ENCODE results near the gene NOD1. TPM values are rescaled to one million over a fixed set of nuclear protein-coding genes. Genes with fewer than 3 reads are reported as not detected.
A peak's percentile ranks its signal among the peaks of the same experiment; 100 is the strongest.

Gene NOD1
- total RNA-seq, 4 donors from 2014 or later, result 12.4 to 18.3 (median 15.6) TPM

- Histone ChIP-seq H3K4me3 (peak overlapping the region in 3 of 4 donors; percentile 61 to 74 (median 73)), H3K36me3 (no peaks in the 10 kb centered on the region), H3K27ac (peak overlapping the region; percentile 91 to 96 (median 94)), H3K9me3 (no peaks in the 10 kb centered on the region), H3K27me3 (no peaks in the 10 kb centered on the region), H3K4me1 (peaks cover 0 to 39% (median 24%) of the 10 kb centered on the region in 4 donors)
- 46 to 83% methylated on average over 4 to 14 of the region's 14 CpGs for WGBS, 2 donors (ENCODE audit: low coverage in 1 of 2)
- no peak for DNase-seq
- in situ Hi-C loops (cut with MboI; ENCODE audit: low pct_ligation_motif_present in 1 of 4, low pct_unique_long_range_greater_than_20kb in 1 of 4, low sequenced_read_pairs in 3 of 4), result no loop called here
- TF ChIP-seq CTCF (IDR thresholded peaks at IDR 0.05) (no peak), POLR2AphosphoS5 (IDR thresholded peaks at IDR 0.05) (no peak), EP300 (IDR thresholded peaks at IDR 0.05; ENCODE audit: low read depth) (no peak), POLR2A (IDR thresholded peaks at IDR 0.05) (no peak)
- intact Hi-C loops (cut with DNase I; ENCODE audit: low total_unique reads), result no loop called here
Observed at GRCh38 chr7:30479202-30480120, 877 bp upstream of the NOD1 start.

- 29 to 64% methylated on average over 1 to 10 of the region's 10 CpGs for WGBS, 2 donors (ENCODE audit: low coverage in 1 of 2)
- peak overlapping the region in 2 of 4 donors; percentile 93 to 95 for H3K27ac ChIP-seq
- in situ Hi-C loops (cut with MboI; ENCODE audit: low pct_ligation_motif_present in 1 of 4, low pct_unique_long_range_greater_than_20kb in 1 of 4, low sequenced_read_pairs in 3 of 4) (no loop called here), intact Hi-C loops (cut with DNase I; ENCODE audit: low total_unique reads) (no loop called here)
- no peak for DNase-seq
- no peak overlapping the region for H3K4me3 ChIP-seq
- H3K27me3 ChIP-seq, result no peaks in the 10 kb centered on the region
- H3K36me3 ChIP-seq, result no peaks in the 10 kb centered on the region
- peaks cover 3 to 53% (median 31%) of the 10 kb centered on the region in 4 donors for H3K4me1 ChIP-seq
- no peaks in the 10 kb centered on the region for H3K9me3 ChIP-seq
- TF ChIP-seq POLR2A (IDR thresholded peaks at IDR 0.05), result no peak
- no peak for TF ChIP-seq CTCF (IDR thresholded peaks at IDR 0.05)
- no peak for TF ChIP-seq EP300 (IDR thresholded peaks at IDR 0.05; ENCODE audit: low read depth)
- TF ChIP-seq POLR2AphosphoS5 (IDR thresholded peaks at IDR 0.05), result no peak
Observed at GRCh38 chr7:30476459-30477145, 2.0 kb downstream of the NOD1 start.

GRCh38 chr7:30475580-30475979, 3.0 kb downstream of the NOD1 start:
- H3K4me3 ChIP-seq, result no peak overlapping the region
- intact Hi-C loops (cut with DNase I; ENCODE audit: low total_unique reads), result no loop called here
- H3K9me3 ChIP-seq, result no peaks in the 10 kb centered on the region
- in situ Hi-C loops (cut with MboI; ENCODE audit: low pct_ligation_motif_present in 1 of 4, low pct_unique_long_range_greater_than_20kb in 1 of 4, low sequenced_read_pairs in 3 of 4), result no loop called here
- TF ChIP-seq POLR2A (IDR thresholded peaks at IDR 0.05) (no peak), EP300 (IDR thresholded peaks at IDR 0.05; ENCODE audit: low read depth) (no peak), CTCF (IDR thresholded peaks at IDR 0.05) (no peak), POLR2AphosphoS5 (IDR thresholded peaks at IDR 0.05) (no peak)
- DNase-seq, result no peak
- peak overlapping the region in 2 of 4 donors; percentile 3 to 55 for H3K27ac ChIP-seq
- WGBS, 2 donors (ENCODE audit: low coverage in 1 of 2), result 55 to 81% methylated on average over 2 to 6 of the region's 6 CpGs
- H3K27me3 ChIP-seq, result no peaks in the 10 kb centered on the region
- H3K4me1 ChIP-seq, result peaks cover 10 to 62% (median 40%) of the 10 kb centered on the region in 4 donors
- no peaks in the 10 kb centered on the region for H3K36me3 ChIP-seq

- 60 to 86% methylated on average over 1 to 2 of the region's 2 CpGs for WGBS, 2 donors (ENCODE audit: low coverage in 1 of 2)
- Histone ChIP-seq H3K9me3 (no peaks in the 10 kb centered on the region), H3K4me3 (no peak overlapping the region), H3K36me3 (no peaks in the 10 kb centered on the region), H3K4me1 (peaks cover 14 to 68% (median 46%) of the 10 kb centered on the region in 4 donors), H3K27ac (peak overlapping the region; percentile 0 to 55 (median 13)), H3K27me3 (no peaks in the 10 kb centered on the region)
- no peak for DNase-seq
- TF ChIP-seq POLR2A (IDR thresholded peaks at IDR 0.05) (no peak), EP300 (IDR thresholded peaks at IDR 0.05; ENCODE audit: low read depth) (no peak), POLR2AphosphoS5 (IDR thresholded peaks at IDR 0.05) (no peak), CTCF (IDR thresholded peaks at IDR 0.05) (no peak)
- intact Hi-C loops (cut with DNase I; ENCODE audit: low total_unique reads), result no loop called here
- in situ Hi-C loops (cut with MboI; ENCODE audit: low pct_ligation_motif_present in 1 of 4, low pct_unique_long_range_greater_than_20kb in 1 of 4, low sequenced_read_pairs in 3 of 4), result loop anchor here in 1 of 4 donors (25.0 kb wide), 1 partner anchor 188 kb away; the partner anchor contains the start of gene ZNRF2
Observed at GRCh38 chr7:30474893-30475292, 3.7 kb downstream of the NOD1 start.

Measured in transverse colon (tissue), 4 donors.